ENCODE results near the gene CD28. TPM values are rescaled to one million over a fixed set of nuclear protein-coding genes. Genes with fewer than 3 reads are reported as not detected.
A peak's percentile ranks its signal among the peaks of the same experiment; 100 is the strongest.

CD28 gene
- 100 to 1,000 TPM; 159 to 191 TPM for total RNA-seq

DNA sequence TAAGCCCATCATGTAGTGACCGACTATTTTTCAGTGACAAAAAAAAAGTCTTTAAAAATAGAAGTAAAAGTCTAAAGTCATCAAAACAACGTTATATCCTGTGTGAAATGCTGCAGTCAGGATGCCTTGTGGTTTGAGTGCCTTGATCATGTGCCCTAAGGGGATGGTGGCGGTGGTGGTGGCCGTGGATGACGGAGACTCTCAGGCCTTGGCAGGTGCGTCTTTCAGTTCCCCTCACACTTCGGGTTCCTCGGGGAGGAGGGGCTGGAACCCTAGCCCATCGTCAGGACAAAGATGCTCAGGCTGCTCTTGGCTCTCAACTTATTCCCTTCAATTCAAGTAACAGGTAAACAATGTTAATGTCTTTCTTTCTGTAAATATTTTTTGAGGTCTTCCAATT, at the start of gene CD28:
Gene CD28, plus strand, starts transcription at position 237 of the 400 bp plus-strand sequence. Its CDS starts 58 bp downstream, at position 295.
- peaks cover 0 to 10% of the 10 kb centered on the region in 2 donors for H3K9me3 Mint-ChIP-seq
- ATAC-seq (peak; percentile 74 to 84), DNase-seq (ENCODE audit: low spot score in 2 of 2) (peak; percentile 87 to 91)
- peak within 1 kb of the TSS; percentile 98 to 100 for H3K27ac Mint-ChIP-seq
- peaks cover 41 to 68% of the 10 kb centered on the region in 2 donors for H3K36me3 Mint-ChIP-seq

DNA sequence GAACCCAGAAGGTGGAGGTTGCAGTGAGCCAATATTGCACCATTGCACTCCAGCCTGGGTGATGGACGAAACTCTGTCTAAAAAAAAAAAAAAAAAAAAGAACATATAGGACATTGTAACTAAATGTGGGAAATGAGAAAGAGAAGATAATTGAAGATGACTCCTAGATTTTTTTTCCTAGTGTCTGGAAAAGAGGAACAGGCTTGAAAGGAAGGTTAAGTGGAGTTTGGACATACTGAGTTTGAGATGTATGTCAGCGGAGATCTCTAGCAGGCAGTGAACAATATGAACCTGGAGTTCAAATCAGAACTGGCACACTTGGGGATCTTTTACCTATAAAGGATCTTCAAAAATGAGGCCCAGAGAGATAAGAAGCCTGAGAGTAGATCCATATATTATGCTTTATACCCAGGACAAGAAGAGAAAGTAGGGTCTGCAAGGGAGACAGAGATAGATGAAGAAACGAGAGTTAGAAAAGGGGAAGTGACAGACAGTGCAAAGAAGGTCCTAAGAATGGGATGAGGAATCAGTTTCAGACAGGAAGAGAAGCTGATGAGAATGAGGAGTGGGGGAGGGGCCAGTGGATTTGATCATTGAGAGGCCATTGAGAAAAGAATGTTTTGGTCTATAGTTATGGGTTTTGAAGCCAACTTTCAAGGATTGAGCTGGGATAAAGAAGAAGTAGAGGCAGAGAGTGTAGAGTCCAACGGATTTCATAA, 46.9 kb upstream of the CD28 start:
- DNase-seq (ENCODE audit: low spot score in 2 of 2) (no peak), ATAC-seq (no peak)
- Mint-ChIP-seq H3K36me3 (peaks cover 0 to 7% of the 10 kb centered on the region in 2 donors), H3K27ac (no peak overlapping the region), H3K9me3 (peaks cover 5 to 11% of the 10 kb centered on the region in 2 donors)

DNA sequence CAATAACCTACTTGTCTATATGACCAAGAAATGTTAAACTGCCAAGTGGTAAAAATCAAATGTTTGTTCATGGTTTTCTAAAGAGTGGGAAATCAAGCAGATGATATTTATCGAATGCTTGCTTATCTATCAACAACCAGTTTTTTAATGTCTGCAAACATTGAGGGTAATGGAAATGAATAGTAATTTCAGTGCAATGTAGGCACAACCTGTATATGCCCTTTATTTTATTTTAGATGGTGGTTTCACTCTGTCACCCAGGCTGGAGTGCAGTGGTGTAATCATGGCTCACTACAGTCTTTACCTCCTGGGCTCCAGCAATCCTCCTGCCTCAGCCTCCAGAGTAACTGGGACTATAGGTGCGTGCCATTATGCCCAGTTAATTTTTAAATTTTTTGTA, 46.0 kb upstream of the CD28 start:
- H3K27ac Mint-ChIP-seq, result no peak overlapping the region
- H3K36me3 Mint-ChIP-seq, result peaks cover 0 to 7% of the 10 kb centered on the region in 2 donors
- peaks cover 5 to 11% of the 10 kb centered on the region in 2 donors for H3K9me3 Mint-ChIP-seq
- DNase-seq (ENCODE audit: low spot score in 2 of 2) (no peak), ATAC-seq (no peak)

DNA sequence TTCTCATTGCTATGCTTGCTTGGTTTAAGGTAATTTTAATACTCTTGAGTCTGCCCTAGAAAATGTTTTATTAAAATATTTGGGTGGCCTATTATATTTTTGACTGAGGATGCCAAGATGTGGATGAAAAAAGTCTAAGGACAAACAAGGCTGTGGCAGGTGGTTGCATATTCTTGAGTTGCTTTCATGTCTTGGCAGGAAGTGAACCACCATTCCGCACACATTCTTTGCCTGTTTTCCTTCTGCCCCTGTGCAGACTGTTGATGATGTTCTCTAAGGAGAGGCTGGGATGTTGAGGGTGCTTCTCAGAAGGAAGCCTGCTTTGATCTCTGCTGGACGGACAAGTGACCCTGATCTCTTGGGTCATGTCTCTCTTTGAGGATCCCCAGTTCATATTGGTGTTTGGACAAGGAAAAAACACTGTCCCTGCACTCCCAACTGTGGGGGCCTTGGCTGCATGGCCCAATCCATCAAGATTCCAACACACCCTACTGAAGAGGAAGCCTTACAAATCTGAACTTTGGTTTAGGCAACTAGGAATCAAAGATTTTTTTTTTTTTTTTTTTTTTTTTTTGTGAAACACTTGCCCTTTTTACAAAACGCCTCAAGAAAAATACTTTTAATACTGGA, 45.0 kb upstream of the CD28 start:
- Mint-ChIP-seq H3K27ac (no peak overlapping the region), H3K36me3 (peaks cover 0 to 7% of the 10 kb centered on the region in 2 donors), H3K9me3 (peaks cover 5 to 11% of the 10 kb centered on the region in 2 donors)
- ATAC-seq (no peak), DNase-seq (ENCODE audit: low spot score in 2 of 2) (no peak)

DNA sequence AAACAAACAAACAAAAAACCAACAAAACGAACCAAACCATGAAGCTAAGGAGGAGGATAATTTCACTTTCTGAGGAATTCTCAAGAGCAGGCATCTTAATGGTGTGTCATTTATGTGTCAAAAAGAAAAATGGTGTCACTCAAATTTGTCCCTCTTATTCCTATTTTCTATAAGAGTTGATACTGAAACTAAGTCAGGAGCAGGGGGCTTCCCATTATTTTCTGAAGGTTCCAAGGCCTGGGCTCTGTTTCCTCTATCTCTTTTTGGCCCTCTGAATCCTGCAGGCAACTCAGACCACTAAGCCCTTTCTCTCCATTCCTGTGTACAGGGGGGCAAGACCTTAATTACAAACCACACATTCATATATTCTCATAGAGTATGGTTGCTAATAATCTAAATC, 44.0 kb upstream of the CD28 start:
- no peak for ATAC-seq
- Mint-ChIP-seq H3K9me3 (peaks cover 5 to 11% of the 10 kb centered on the region in 2 donors), H3K36me3 (peaks cover 0 to 7% of the 10 kb centered on the region in 2 donors), H3K27ac (no peak overlapping the region)
- no peak for DNase-seq (ENCODE audit: low spot score in 2 of 2)

DNA sequence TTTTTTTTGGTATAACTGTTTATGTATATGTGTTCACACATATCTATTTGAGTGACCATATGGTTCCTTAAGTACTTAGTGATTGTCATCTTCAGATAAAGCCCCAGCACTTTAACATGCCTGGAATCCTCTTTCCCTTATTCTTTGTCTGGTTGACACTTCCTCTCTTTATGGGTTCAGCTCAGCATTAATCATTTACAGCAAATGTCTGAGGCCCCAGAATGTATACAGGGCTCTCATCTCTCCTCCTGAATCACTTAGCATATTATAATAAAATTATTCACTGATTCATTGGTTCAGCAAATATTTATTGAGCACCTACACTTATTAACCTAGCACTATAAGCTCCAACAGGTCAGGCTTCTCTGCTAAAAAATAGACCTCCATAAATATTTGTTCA, 43.5 kb upstream of the CD28 start:
- Mint-ChIP-seq H3K27ac (no peak overlapping the region), H3K9me3 (peaks cover 5 to 11% of the 10 kb centered on the region in 2 donors), H3K36me3 (peaks cover 0 to 7% of the 10 kb centered on the region in 2 donors)
- no peak for ATAC-seq
- DNase-seq (ENCODE audit: low spot score in 2 of 2), result no peak

DNA sequence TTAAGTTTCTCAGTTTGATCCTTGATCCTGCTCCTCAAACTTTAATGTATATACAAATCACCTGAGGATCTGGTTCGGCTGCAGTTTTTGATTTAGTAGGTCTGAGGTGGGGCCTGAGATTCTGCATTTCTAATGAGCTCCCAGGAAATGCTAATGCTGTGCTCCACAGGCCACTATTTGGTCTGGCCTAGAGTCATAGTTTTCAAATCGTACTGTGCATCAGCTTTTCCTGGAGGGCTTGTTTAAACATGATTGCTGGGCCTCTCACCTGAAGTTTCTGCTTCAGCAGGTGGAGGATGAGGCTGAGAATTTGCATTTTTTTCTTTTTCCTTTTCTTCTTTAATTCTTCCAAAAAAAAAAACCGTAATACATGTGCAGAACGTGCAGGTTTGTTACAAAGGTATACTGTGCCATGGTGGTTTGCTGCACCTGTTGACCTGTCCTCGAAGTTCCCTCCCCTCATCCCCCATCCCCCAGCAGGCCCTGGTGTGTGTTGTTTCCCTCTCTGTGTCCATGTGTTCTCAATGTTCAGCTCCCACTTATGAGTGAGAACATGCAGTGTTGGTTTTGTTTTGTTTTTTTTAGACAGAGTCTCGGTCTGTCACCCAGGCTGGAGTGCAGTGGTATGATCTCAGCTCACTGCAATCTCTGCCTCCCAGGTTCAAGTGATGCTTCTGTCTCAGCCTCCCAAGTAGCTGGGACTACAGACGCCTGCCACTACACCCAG, 42.2 kb upstream of the CD28 start:
- Mint-ChIP-seq H3K36me3 (no peaks in the 10 kb centered on the region), H3K27ac (no peak overlapping the region), H3K9me3 (peaks cover 5 to 6% of the 10 kb centered on the region in 2 donors)
- ATAC-seq (no peak), DNase-seq (ENCODE audit: low spot score in 2 of 2) (no peak)

DNA sequence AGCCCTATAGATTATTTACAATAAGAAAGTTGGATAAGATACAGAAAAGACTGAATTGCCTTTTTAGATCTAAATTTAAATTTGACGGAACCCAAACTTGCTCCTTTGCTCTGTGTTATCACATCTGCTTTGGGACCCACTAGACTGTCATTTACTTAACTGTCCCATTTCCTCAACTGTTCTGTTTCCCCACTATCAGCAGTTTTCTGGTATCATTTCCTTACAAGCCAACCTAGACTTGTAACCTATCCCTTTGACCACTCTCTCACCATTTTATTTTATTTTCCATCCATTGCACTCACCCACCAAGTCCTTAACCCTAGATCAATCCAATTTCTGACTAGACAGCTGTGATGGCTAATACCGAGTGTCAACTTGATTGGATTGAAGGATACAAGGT, 38.6 kb upstream of the CD28 start:
- ATAC-seq (no peak), DNase-seq (ENCODE audit: low spot score in 2 of 2) (no peak)
- H3K27ac Mint-ChIP-seq, result no peak overlapping the region
- no peaks in the 10 kb centered on the region for H3K9me3 Mint-ChIP-seq
- no peaks in the 10 kb centered on the region for H3K36me3 Mint-ChIP-seq

DNA sequence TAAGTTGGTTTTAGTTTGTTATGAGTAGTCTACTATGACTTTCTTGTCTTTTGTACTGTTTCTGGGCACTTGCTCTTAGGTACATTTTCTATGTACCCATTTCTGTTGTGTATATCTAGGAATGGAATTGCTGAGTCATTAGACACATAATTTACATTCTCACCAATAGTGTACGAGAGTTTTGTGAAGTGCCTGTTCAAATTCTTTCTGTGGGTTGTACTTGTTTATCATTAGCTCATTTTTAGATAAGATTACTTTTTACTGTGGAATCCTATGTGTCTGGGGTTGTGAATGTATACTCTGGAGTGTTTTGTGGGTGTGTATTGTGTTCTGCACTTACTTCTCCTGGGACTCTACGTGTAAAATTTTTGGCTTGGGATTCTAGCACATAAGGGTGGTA, 36.6 kb upstream of the CD28 start:
- Mint-ChIP-seq H3K36me3 (peaks cover 5 to 13% of the 10 kb centered on the region in 2 donors), H3K27ac (no peak overlapping the region), H3K9me3 (peaks cover 5 to 6% of the 10 kb centered on the region in 2 donors)
- ATAC-seq (peak in 1 of 2 donors; percentile 22), DNase-seq (ENCODE audit: low spot score in 2 of 2) (no peak)

DNA sequence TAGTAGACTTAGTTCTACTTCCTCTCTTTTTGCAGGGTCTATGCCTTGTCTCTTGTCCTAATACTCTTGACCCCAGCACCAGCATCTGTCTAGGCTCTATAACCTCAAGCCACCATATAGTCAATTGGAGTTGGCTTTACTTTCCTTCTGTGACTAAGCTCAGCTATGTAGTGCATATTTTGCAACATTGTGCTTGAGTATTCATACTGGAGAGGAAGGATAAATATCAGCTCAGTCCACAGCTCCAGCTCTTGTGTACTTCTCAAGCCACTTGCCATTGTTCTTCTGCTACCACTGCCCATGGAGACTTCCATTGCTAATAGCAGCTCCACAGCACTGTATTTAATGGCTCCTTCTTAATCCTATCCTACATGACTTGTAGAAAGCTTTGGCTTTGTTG, 35.5 kb upstream of the CD28 start:
- Mint-ChIP-seq H3K36me3 (peaks cover 5 to 13% of the 10 kb centered on the region in 2 donors), H3K27ac (no peak overlapping the region), H3K9me3 (peaks cover 5 to 6% of the 10 kb centered on the region in 2 donors)
- DNase-seq (ENCODE audit: low spot score in 2 of 2) (no peak), ATAC-seq (no peak)

DNA sequence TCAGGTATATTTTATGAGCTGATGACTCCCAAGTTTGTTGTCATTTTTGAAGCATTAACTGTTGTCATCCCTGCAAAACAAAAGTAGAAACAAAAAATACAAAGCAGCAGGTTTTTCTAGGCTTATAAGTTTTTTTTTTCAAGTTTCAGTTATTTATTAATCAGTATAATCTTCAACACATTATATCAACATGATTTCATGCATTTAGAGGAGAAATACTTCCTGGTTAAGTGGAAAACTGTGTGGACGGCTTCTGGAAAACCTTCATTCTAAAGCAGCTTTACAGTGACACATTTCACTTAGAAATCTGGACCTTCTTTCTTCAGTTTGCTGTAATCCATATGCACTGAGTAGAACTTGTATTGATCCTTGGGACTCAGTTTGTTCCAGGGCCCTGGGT, 34.6 kb upstream of the CD28 start:
- peaks cover 5 to 13% of the 10 kb centered on the region in 2 donors for H3K36me3 Mint-ChIP-seq
- peaks cover 5 to 6% of the 10 kb centered on the region in 2 donors for H3K9me3 Mint-ChIP-seq
- DNase-seq (ENCODE audit: low spot score in 2 of 2) (no peak), ATAC-seq (no peak)
- no peak overlapping the region for H3K27ac Mint-ChIP-seq

DNA sequence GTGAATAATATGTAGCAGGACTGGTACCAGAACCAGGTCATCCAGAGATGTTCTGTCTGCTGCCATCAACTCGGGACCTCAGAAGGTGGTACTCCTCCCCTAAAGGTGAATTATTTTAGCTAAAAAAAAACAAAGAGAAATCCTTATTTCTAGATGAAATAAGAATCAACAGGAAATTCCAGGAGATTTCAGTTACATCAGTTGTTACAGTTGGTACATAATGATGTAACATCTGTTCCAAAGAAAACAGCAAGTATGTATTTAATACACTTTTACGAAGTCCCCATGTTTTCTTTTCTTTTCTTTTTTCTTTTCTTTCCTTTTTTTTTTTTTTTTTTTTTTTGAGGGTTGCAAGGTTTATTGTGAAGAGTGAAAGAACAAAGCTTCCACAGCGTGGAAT, 33.6 kb upstream of the CD28 start:
- ATAC-seq (no peak), DNase-seq (ENCODE audit: low spot score in 2 of 2) (no peak)
- Mint-ChIP-seq H3K36me3 (peaks cover 5 to 13% of the 10 kb centered on the region in 2 donors), H3K9me3 (peaks cover 5 to 9% of the 10 kb centered on the region in 2 donors), H3K27ac (no peak overlapping the region)

DNA sequence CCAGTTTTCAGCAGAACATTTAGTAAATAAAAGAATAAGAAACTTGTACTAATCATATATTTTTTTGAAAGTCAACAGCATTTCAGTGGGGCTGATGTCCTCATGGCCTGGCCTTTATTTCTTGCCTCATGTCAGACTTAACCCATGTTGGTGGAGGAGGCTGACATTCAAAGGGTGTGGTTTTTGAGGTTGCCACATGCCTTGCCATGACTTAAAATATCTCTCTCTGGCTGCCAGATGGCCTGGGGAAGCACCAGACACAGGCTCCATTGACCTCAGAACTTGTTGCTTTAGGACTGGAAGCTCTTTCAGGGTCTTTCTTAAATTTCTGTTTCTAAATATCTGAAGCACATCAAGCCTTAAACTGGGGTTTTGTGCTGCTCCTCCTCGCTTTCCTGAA, 32.5 kb upstream of the CD28 start:
- ATAC-seq (peak; percentile 84 to 100), DNase-seq (ENCODE audit: low spot score in 2 of 2) (peak; percentile 21 to 69)
- Mint-ChIP-seq H3K9me3 (peaks cover 5 to 17% of the 10 kb centered on the region in 2 donors), H3K36me3 (peaks cover 5 to 18% of the 10 kb centered on the region in 2 donors), H3K27ac (peak overlapping the region in 1 of 2 donors; percentile 84)

DNA sequence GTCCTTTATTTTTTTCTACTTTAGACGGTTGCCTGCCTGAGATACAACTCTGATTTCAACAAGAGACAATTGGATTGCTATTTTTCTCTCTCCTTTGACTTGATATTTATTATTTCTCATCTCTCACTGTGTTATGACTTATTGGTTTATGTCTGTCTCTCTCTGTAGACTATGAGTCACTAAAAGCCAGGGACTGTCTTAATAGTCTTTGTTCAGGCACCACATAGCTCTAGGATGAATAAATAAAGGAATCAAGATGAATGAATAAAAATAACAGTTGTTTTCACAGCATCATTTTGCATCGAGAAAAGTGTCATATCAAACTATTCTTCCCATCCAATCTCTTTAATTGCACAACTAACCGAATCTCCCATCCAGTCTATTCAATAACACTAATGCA, 31.4 kb upstream of the CD28 start:
- DNase-seq (ENCODE audit: low spot score in 2 of 2) (no peak), ATAC-seq (no peak)
- Mint-ChIP-seq H3K36me3 (peaks cover 5 to 25% of the 10 kb centered on the region in 2 donors), H3K27ac (no peak overlapping the region), H3K9me3 (peaks cover 5 to 19% of the 10 kb centered on the region in 2 donors)

DNA sequence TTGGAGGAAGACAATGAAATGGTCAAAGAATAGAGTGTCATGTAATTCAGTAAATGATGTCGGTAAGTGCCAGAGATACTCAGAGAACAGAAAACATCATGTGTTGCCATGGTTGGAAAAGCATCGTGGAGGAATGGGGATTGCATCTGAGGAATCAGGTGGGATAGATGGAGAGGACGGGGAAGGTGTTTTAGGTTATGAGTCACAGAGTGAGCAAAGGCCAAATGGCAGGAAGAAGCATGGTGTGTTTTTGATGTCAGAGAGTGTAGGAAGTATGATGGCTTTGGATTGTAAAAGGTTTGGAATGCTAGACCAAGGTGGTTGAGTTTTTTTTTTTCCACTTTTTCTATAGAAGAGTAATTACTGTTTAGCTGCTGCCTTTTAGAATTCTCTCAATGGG, 27.5 kb upstream of the CD28 start:
- ATAC-seq, result no peak
- H3K36me3 Mint-ChIP-seq, result peaks cover 7 to 17% of the 10 kb centered on the region in 2 donors
- H3K27ac Mint-ChIP-seq, result no peak overlapping the region
- peaks cover 0 to 14% of the 10 kb centered on the region in 2 donors for H3K9me3 Mint-ChIP-seq
- no peak for DNase-seq (ENCODE audit: low spot score in 2 of 2)

DNA sequence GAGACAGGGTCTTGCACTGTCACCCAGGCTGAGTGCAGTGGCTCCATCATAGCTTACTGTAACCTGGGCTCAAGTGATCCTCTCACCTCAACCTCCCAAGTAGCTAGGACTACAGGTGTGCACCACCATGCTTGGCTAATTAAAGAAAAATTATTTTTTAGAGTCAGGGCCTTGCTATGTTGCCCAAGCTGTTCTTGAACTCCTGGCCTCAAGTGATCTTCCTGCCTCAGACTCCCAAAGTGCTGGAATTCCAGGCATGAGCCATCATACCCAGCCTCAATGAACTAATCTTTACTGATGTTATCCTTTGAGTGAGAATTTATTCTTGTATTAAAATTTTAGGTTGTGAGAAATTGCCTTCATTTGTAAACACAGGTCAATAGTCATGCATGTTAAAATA, 27.0 kb upstream of the CD28 start:
- H3K9me3 Mint-ChIP-seq, result peaks cover 0 to 14% of the 10 kb centered on the region in 2 donors
- DNase-seq (ENCODE audit: low spot score in 2 of 2), result no peak
- no peak for ATAC-seq

DNA sequence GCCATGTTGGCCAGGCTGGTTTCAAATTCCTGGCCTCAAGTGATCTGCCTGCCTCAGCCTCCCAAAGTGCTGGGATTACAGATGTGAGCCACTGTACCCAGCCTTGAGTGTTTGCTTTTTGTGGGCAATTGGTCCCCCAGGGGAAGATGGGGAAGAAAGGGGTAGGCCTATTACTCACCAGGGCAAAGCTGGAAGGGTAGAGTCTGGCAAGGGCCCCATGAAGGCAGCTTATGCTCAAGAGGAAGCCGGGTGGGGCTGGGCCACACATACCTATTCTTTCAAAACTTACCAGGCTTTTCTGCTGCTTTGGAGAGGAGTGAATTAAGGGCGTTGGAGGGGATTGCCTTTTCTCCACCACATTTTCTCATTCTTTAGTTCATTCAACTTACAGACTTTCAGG, 24.5 kb upstream of the CD28 start:
- H3K36me3 Mint-ChIP-seq, result peaks cover 7 to 11% of the 10 kb centered on the region in 2 donors
- no peak for ATAC-seq
- H3K27ac Mint-ChIP-seq, result no peak overlapping the region
- DNase-seq (ENCODE audit: low spot score in 2 of 2), result no peak
- peaks cover 0 to 14% of the 10 kb centered on the region in 2 donors for H3K9me3 Mint-ChIP-seq

More for the DNA sequence above, 27.0 kb upstream of the CD28 start:
- H3K36me3 Mint-ChIP-seq, result peaks cover 7 to 13% of the 10 kb centered on the region in 2 donors
- H3K27ac Mint-ChIP-seq, result no peak overlapping the region
